K562 (cell line): ENCODE data around the gene RIPOR1. TPM values are rescaled to one million over a fixed set of nuclear protein-coding genes. Genes with fewer than 3 reads are reported as not detected.

Experiments
- ATAC-seq: fragments of 200-7000 bp; cut with Tn5 transposase; 3 replicates; pipeline ENCODE4 v1.9.1; 2020; ENCODE audit warnings: moderate library complexity
- BruUV-seq: library from RNA; stranded (reverse); fragments of 400-500 nt; replicated peaks from 2 replicates; lab custom pipeline; 2021; lab: Mats Ljungman, UMichigan
- CTCF ChIA-PET: fragments of 300-600 bp; formaldehyde crosslinking; extraction: SDS; loops from one replicate; lab custom pipeline; 2021; ENCODE audit warnings: low intra/inter-chr PET ratio; lab: Yijun Ruan, JAX
- POLR2A ChIA-PET: fragments of 300-600, 350-650 bp; sonication (Branson Sonifier 250); formaldehyde crosslinking; extraction: SDS; loops from one replicate; lab custom pipeline; 2021; ENCODE audit warnings: antibody characterized with exemption, inconsistent platforms; lab: Yijun Ruan, JAX
- DNase-seq, 4 experiments: peaks; one replicate each; pipeline versions ENCODE4 v3.0.0 to v3.0.0-alpha.2; 2011 to 2018; ENCODE audit warnings: low spot score in 3 of 4, mixed read lengths in 3 of 4; ENCODE audit errors: extremely low read depth in 1 of 4
- FAIRE-seq: peaks from 2 replicates; lab custom pipeline; 2011; peaks lifted over from hg19 to GRCh38; lab: Jason Lieb, UNC
- H2AFZ ChIP-seq: 2 replicates; pipeline ENCODE4 v1.6.0; 2011; ENCODE audit warnings: low read depth, low read length, control low read depth, inconsistent platforms
- H3K27ac ChIP-seq: fragments of 200-600 bp; 3 replicates; pipeline ENCODE4 v1.8.0; 2011; ENCODE audit warnings: low read depth, mild to moderate bottlenecking, control low read depth, inconsistent platforms, low read length, moderate library complexity, mixed read lengths; ENCODE audit errors: extremely low read depth
- H3K27me3 ChIP-seq, 2 experiments: fragments of 300-600 bp in 1 of 2; 2 replicates in 1 of 2; 3 replicates in 1 of 2; pipeline versions ENCODE4 v1.6.0 to v1.8.0; 2011; ENCODE audit warnings: inconsistent platforms in 2 of 2, low read length in 2 of 2, mild to moderate bottlenecking in 1 of 2, mixed read lengths in 1 of 2, moderate library complexity in 1 of 2; ENCODE audit not compliant: control insufficient read depth in 2 of 2, insufficient read depth in 2 of 2
- H3K36me3 ChIP-seq: fragments of 300-600 bp; 3 replicates; pipeline ENCODE4 v1.8.0; 2011; ENCODE audit warnings: mild to moderate bottlenecking, low read length, inconsistent platforms; ENCODE audit not compliant: control insufficient read depth, insufficient read depth
- H3K4me1 ChIP-seq, 2 experiments: fragments of 200-600 bp in 1 of 2; replicated peaks in 1 of 2; 2 replicates in 1 of 2; 3 replicates in 1 of 2; pipeline versions ENCODE4 v1.5.1 to v1.8.0; 2011; ENCODE audit warnings: inconsistent platforms in 2 of 2, low read length in 2 of 2, mild to moderate bottlenecking in 1 of 2, mixed read lengths in 1 of 2, moderate library complexity in 1 of 2; ENCODE audit not compliant: control insufficient read depth in 2 of 2, insufficient read depth in 2 of 2
- H3K4me2 ChIP-seq: 2 replicates; pipeline ENCODE4 v1.6.1; 2011; ENCODE audit warnings: low read length, control low read depth, inconsistent platforms, mixed read lengths; ENCODE audit not compliant: insufficient read depth
- H3K4me3 ChIP-seq: fragments of 200-600 bp; sonication (generic), shearing (Covaris generic); 2 replicates; pipeline ENCODE4 v1.5.1; 2016; ENCODE audit warnings: control low read depth, inconsistent platforms
- H3K79me2 ChIP-seq: fragments of 200-600 bp; 3 replicates; pipeline ENCODE4 v1.8.0; 2011; ENCODE audit warnings: low read length, inconsistent platforms; ENCODE audit not compliant: control insufficient read depth, insufficient read depth
- H3K9ac ChIP-seq, 2 experiments: 2 replicates each; pipeline versions ENCODE4 v1.6.0 to v1.6.1; 2011; ENCODE audit warnings: low read depth in 2 of 2, low read length in 2 of 2, control low read depth in 1 of 2, inconsistent platforms in 1 of 2, mild to moderate bottlenecking in 1 of 2, mixed read lengths in 1 of 2; ENCODE audit not compliant: insufficient read depth in 1 of 2
- H3K9me1 ChIP-seq: one replicate; pipeline ENCODE4 v1.6.0; 2011; ENCODE audit warnings: inconsistent platforms, mild to moderate bottlenecking, low read length, moderate library complexity; ENCODE audit not compliant: control insufficient read depth, insufficient read depth
- H3K9me3 ChIP-seq: replicated peaks from 2 replicates; pipeline ENCODE4 v1.5.1; 2011; ENCODE audit warnings: low read depth, low read length, inconsistent platforms; ENCODE audit not compliant: control insufficient read depth, insufficient read depth
- H4K20me1 ChIP-seq: replicated peaks from 2 replicates; pipeline ENCODE4 v1.6.1; 2011; ENCODE audit warnings: low read length, inconsistent platforms, mixed read lengths; ENCODE audit not compliant: control insufficient read depth, insufficient read depth
- ELF1 ChIP-seq: fragments of 200-800 bp; sonication (Bioruptor generic); IDR thresholded peaks from 2 replicates; pipeline ENCODE4 v1.6.1; 2016; ENCODE audit warnings: missing genetic modification characterization, missing compliant biosample characterization
- ERF ChIP-seq: fragments of 450-650 bp; formaldehyde crosslinking; IDR thresholded peaks from 2 replicates; pipeline ENCODE4 v1.4.0; 2020; ENCODE audit warnings: mild to moderate bottlenecking, mixed read lengths
- FOXA3 ChIP-seq, 2 experiments: fragments of 450-650 bp in 1 of 2; sonication (generic) in 1 of 2; formaldehyde crosslinking; IDR thresholded peaks in 1 of 2; conservative IDR thresholded peaks in 1 of 2; 2 replicates each; pipeline versions ENCODE4 v1.4.0 to v1.8.0; 2020 to 2022; ENCODE audit warnings: mild to moderate bottlenecking in 2 of 2, missing genetic modification reagents in 1 of 2
- HDAC2 ChIP-seq: fragments of 450-650 bp; IDR thresholded peaks from 2 replicates; pipeline ENCODE4 v1.6.1; 2016; ENCODE audit warnings: mild to moderate bottlenecking
- HNRNPK ChIP-seq: fragments of 200-400 bp; formaldehyde crosslinking; IDR thresholded peaks from one replicate; pipeline ENCODE4 v1.6.1; 2018; ENCODE audit warnings: mild to moderate bottlenecking, low read depth, low read length; ENCODE audit not compliant: poor library complexity, severe bottlenecking
- IFI16 ChIP-seq: fragments of 250-450 bp; sonication (Bioruptor Pico); IDR thresholded peaks from 2 replicates; pipeline ENCODE4 v2.1.2; 2022; ENCODE audit warnings: mild to moderate bottlenecking, inconsistent platforms
- IRF2 ChIP-seq: sonication (generic); formaldehyde crosslinking; IDR thresholded peaks from 2 replicates; pipeline ENCODE4 v1.8.1; 2022; ENCODE audit warnings: mild to moderate bottlenecking, missing genetic modification reagents
- MEIS2 ChIP-seq: fragments of 450-650 bp; IDR thresholded peaks from 2 replicates; pipeline ENCODE4 v1.6.1; 2014; ENCODE audit warnings: mild to moderate bottlenecking; ENCODE audit not compliant: partially characterized antibody
- MIER1 ChIP-seq: fragments of 450-650 bp; IDR thresholded peaks from 2 replicates; pipeline ENCODE4 v1.6.1; 2016; ENCODE audit warnings: antibody characterized with exemption, mild to moderate bottlenecking, low read depth
- NR4A1 ChIP-seq, 2 experiments: fragments of 250-450 bp in 1 of 2; fragments of 450-650 bp in 1 of 2; sonication (Bioruptor Pico) in 1 of 2; IDR thresholded peaks; 2 replicates each; pipeline versions ENCODE4 v1.4.0 to v1.6.1; 2016 to 2020; ENCODE audit warnings: mild to moderate bottlenecking in 2 of 2, missing compliant biosample characterization in 1 of 2, missing genetic modification characterization in 1 of 2, moderate library complexity in 1 of 2
- PHB ChIP-seq: fragments of 250-450 bp; sonication (Bioruptor Pico); IDR thresholded peaks from 2 replicates; pipeline ENCODE4 v1.5.0; 2021
- SIRT6 ChIP-seq: IDR thresholded peaks from one replicate; pipeline ENCODE4 v1.6.1; 2012; ENCODE audit warnings: low read depth, mild to moderate bottlenecking, control low read depth, inconsistent platforms, low read length, moderate library complexity
- SMARCC2 ChIP-seq: fragments of 450-650 bp; IDR thresholded peaks from 2 replicates; pipeline ENCODE4 v1.6.1; 2017; ENCODE audit warnings: antibody characterized with exemption, moderate library complexity, mild to moderate bottlenecking, low read depth
- ZC3H4 ChIP-seq: sonication (generic); formaldehyde crosslinking; IDR thresholded peaks from 2 replicates; pipeline ENCODE4 v1.9.0; 2021; ENCODE audit warnings: missing genetic modification reagents, borderline replicate concordance
- ZFPM2 ChIP-seq: fragments of 250-450 bp; sonication (Bioruptor Pico); IDR thresholded peaks from 2 replicates; pipeline ENCODE4 v1.5.1; 2022; ENCODE audit warnings: mild to moderate bottlenecking
- ZNF830 ChIP-seq: fragments of 250-450 bp; sonication (Bioruptor Pico); IDR thresholded peaks from 2 replicates; pipeline ENCODE4 v1.5.0; 2021; ENCODE audit warnings: mild to moderate bottlenecking
- WGBS: fragments of 100-300 bp; shearing (Covaris generic); methylation state at CpG from one replicate; pipeline ENCODE4 v1.1.6; 2016; ENCODE audit warnings: low coverage, mixed read lengths; ENCODE audit not compliant: insufficient coverage; ENCODE audit errors: missing lambda C conversion rate; 5-methylcytosine and 5-hydroxymethylcytosine counted together
- in situ Hi-C: fragments of 300-500 bp; cut with MboI; formaldehyde crosslinking; loops from 4 replicates; pipeline ENCODE4 v1.15.0; 2018; ENCODE audit warnings: inconsistent platforms, mixed read lengths
- intact Hi-C: fragments of 100-400 bp; cut with micrococcal nuclease; formaldehyde crosslinking; loops from 2 replicates; pipeline ENCODE4 v1.14.2; 2022
- polyA plus RNA-seq, 8 experiments: library from polyadenylated mRNA; depleted of rRNA in 4 of 8; stranded (reverse) in 5 of 8; unstranded in 3 of 8; fragments of >200 nt; fragmentation: Nextera tagmentation in 2 of 8; fragmentation: Illumina TruSeq in 1 of 8; extraction: Ambion mirVana in 2 of 8; extraction: Trizol in 1 of 8; gene quantifications; 2 replicates each; pipeline versions ENCODE4 v1.2.1 to v1.2.3, GENCODE V29; 2011 to 2014; ENCODE audit warnings: inconsistent platforms in 1 of 8, missing spikeins in 1 of 8
- total RNA-seq, 7 experiments: library from RNA; depleted of rRNA in 6 of 7; stranded (reverse); fragments of >200 nt in 6 of 7; fragmentation: Illumina TruSeq in 2 of 7; extraction: Trizol in 2 of 7; gene quantifications; 2 replicates each; pipeline versions ENCODE4 v1.2.1 to v1.2.3, GENCODE V29; 2011 to 2021; ENCODE audit warnings: low replicate concordance in 1 of 7
- TF ChIP-seq, protein P1 (sequence below): fragments of 450-650 bp; formaldehyde crosslinking; IDR thresholded peaks from 2 replicates; pipeline ENCODE4 v1.4.0; 2020; ENCODE audit warnings: mild to moderate bottlenecking, moderate library complexity
- TF ChIP-seq, protein P2 (sequence below): fragments of 250-450 bp; sonication (Bioruptor Pico); IDR thresholded peaks from 2 replicates; pipeline ENCODE4 v1.9.0; 2021; ENCODE audit warnings: mild to moderate bottlenecking, inconsistent platforms
- TF ChIP-seq, protein P3 (sequence below): sonication (generic); formaldehyde crosslinking; IDR thresholded peaks from 2 replicates; pipeline ENCODE4 v1.8.0; 2022; ENCODE audit warnings: mild to moderate bottlenecking, low read depth, missing genetic modification reagents

The RIPOR1 gene
- total and polyA plus RNA-seq, 9 of the 15 experiments (the other 6 are each of a cell fraction or from before 2014, with no cell fraction given), result 0.36 to 31.1 (median 3.0) TPM

DNA sequence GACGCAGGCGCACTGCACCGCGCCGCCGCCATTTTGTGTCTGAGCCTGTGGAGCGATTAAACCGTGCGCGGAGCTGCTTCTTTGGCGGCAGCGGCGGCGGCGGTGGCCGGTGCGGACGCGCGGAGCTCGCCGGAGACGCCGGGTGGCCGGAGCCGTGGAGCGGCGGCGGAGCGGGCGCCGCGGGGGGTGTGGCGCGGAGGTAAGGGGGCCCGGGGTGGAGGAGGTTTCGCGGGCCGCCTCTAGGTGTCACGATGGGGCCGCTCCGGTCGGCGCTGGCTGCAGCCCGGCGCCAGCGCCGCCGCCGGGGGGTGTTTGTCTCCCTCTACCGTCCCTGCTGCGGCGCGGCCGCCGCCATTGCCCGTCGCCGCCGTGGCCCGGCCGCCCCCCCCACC, 33.9 kb downstream of the RIPOR1 start, which contains the start of gene CTCF:
Gene CTCF, plus strand, starts transcription at position 1 of the 392 bp plus-strand sequence. CDS start 48,307 bp downstream, outside the sequence.
- peak within 1 kb of the TSS; percentile 90 for H3K4me2 ChIP-seq
- 2% methylated on average over 19 of the region's 62 CpGs for WGBS
- H3K9ac ChIP-seq, result peak within 1 kb of the TSS; percentile 97 to 99
- peak within 1 kb of the TSS; percentile 97 for H3K4me3 ChIP-seq
- H3K9me1 ChIP-seq, result no peaks in the 10 kb centered on the region
- H4K20me1 ChIP-seq, result no peaks in the 10 kb centered on the region
- BruUV-seq, result no TSS peak
- H3K27ac ChIP-seq, result peak within 1 kb of the TSS; percentile 99
- H3K4me1 ChIP-seq, result peaks cover 15 to 27% of the 10 kb centered on the region in 2 experiments; a peak in 4 of 5 replicates
- intact Hi-C loops, result loop anchor here (2.0 to 5.0 kb wide), 3 partner anchors 42 to 104 kb away; partner anchors contain the start of genes C16orf86 and ENKD1
- no peaks in the 10 kb centered on the region for H3K27me3 ChIP-seq
- H3K79me2 ChIP-seq, result peaks cover 60% of the 10 kb centered on the region
- H2AFZ ChIP-seq, result peak within 1 kb of the TSS; percentile 82
- peak; percentile 81 to 89 (median 84) for DNase-seq
- ATAC-seq, result peak; percentile 46
- in situ Hi-C loops, result no loop called here
- no peaks in the 10 kb centered on the region for H3K9me3 ChIP-seq
- FAIRE-seq, result no peak
- ChIA-PET CTCF (interaction anchor here (0.6 to 2.3 kb wide), 6 partner anchors 16 to 645 kb away, joined by 3 to 17 read pairs (median 4); partner anchors contain the start of gene CARMIL2), POLR2A (interaction anchor here (0.6 to 3.2 kb wide), 21 partner anchors 8 to 806 kb away, joined by 3 to 24 read pairs (median 3); partner anchors contain the start of genes ACD and PARD6A)
- H3K36me3 ChIP-seq, result peaks cover 4% of the 10 kb centered on the region; the same call in 1 of the 3 replicates
- TF ChIP-seq, protein P1, sequence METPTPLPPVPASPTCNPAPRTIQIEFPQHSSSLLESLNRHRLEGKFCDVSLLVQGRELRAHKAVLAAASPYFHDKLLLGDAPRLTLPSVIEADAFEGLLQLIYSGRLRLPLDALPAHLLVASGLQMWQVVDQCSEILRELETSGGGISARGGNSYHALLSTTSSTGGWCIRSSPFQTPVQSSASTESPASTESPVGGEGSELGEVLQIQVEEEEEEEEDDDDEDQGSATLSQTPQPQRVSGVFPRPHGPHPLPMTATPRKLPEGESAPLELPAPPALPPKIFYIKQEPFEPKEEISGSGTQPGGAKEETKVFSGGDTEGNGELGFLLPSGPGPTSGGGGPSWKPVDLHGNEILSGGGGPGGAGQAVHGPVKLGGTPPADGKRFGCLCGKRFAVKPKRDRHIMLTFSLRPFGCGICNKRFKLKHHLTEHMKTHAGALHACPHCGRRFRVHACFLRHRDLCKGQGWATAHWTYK (CRISPR knock-in tag), result peak; percentile 74
- TF ChIP-seq ERF (CRISPR knock-in tag) (peak; percentile 56; the same call in 1 of the 2 replicates), MIER1 (no peak), HDAC2 (no peak), HNRNPK (no peak), SMARCC2 (no peak), ZFPM2 (no peak), MEIS2 (peak; percentile 40), NR4A1 (CRISPR knock-in tag; IDR thresholded peaks at IDR 0.05) (no peak), NR4A1 (tag; IDR thresholded peaks at IDR 0.05) (no peak), IRF2 (no peak), IFI16 (CRISPR knock-in tag) (no peak), ELF1 (tag) (peak; percentile 49), SIRT6 (no peak), ZNF830 (CRISPR knock-in tag) (no peak), PHB (CRISPR knock-in tag) (no peak), FOXA3 (CRISPR knock-in tag; conservative IDR thresholded peaks at IDR 0.05 in 1 of 2, IDR thresholded peaks at IDR 0.05 in 1 of 2) (no peak), ZC3H4 (CRISPR knock-in tag) (no peak)
- TF ChIP-seq, protein P2, sequence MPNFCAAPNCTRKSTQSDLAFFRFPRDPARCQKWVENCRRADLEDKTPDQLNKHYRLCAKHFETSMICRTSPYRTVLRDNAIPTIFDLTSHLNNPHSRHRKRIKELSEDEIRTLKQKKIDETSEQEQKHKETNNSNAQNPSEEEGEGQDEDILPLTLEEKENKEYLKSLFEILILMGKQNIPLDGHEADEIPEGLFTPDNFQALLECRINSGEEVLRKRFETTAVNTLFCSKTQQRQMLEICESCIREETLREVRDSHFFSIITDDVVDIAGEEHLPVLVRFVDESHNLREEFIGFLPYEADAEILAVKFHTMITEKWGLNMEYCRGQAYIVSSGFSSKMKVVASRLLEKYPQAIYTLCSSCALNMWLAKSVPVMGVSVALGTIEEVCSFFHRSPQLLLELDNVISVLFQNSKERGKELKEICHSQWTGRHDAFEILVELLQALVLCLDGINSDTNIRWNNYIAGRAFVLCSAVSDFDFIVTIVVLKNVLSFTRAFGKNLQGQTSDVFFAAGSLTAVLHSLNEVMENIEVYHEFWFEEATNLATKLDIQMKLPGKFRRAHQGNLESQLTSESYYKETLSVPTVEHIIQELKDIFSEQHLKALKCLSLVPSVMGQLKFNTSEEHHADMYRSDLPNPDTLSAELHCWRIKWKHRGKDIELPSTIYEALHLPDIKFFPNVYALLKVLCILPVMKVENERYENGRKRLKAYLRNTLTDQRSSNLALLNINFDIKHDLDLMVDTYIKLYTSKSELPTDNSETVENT (CRISPR knock-in tag), result 0 out of 2 replicates have a peak, but pooled peaks have one; percentile 44
- TF ChIP-seq, protein P3, sequence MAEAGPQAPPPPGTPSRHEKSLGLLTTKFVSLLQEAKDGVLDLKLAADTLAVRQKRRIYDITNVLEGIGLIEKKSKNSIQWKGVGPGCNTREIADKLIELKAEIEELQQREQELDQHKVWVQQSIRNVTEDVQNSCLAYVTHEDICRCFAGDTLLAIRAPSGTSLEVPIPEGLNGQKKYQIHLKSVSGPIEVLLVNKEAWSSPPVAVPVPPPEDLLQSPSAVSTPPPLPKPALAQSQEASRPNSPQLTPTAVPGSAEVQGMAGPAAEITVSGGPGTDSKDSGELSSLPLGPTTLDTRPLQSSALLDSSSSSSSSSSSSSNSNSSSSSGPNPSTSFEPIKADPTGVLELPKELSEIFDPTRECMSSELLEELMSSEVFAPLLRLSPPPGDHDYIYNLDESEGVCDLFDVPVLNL, result no peak
